Stomach (tissue), 4 donors: ENCODE measurements around the gene NAT9.

ENCODE experiments used
- CTCF ChIP-seq, 7 experiments: fragments of 450-650 bp in 4 of 7; fragments of 200-600 bp in 3 of 7; sonication (generic) in 3 of 7; IDR thresholded peaks; one replicate each; pipeline ENCODE4 v1.5.1; 2016 to 2019; ENCODE audit warnings: antibody characterized with exemption in 7 of 7, control low read depth in 2 of 7, mild to moderate bottlenecking in 1 of 7
- EP300 ChIP-seq: sonication (generic); formaldehyde crosslinking; IDR thresholded peaks from one replicate; pipeline ENCODE4 v1.6.1; 2017; ENCODE audit warnings: antibody characterized with exemption
- POLR2A ChIP-seq, 4 donors: fragments of 450-650 bp; IDR thresholded peaks; one replicate each; pipeline ENCODE4 v1.6.1; 2016; ENCODE audit warnings: antibody characterized with exemption in 4 of 4, control low read depth in 2 of 4, mild to moderate bottlenecking in 1 of 4, moderate library complexity in 1 of 4
- POLR2AphosphoS5 ChIP-seq, 3 donors: sonication (generic); formaldehyde crosslinking; IDR thresholded peaks; one replicate each; pipeline ENCODE4 v1.6.1; 2016; ENCODE audit warnings: antibody characterized with exemption in 3 of 3

DNA sequence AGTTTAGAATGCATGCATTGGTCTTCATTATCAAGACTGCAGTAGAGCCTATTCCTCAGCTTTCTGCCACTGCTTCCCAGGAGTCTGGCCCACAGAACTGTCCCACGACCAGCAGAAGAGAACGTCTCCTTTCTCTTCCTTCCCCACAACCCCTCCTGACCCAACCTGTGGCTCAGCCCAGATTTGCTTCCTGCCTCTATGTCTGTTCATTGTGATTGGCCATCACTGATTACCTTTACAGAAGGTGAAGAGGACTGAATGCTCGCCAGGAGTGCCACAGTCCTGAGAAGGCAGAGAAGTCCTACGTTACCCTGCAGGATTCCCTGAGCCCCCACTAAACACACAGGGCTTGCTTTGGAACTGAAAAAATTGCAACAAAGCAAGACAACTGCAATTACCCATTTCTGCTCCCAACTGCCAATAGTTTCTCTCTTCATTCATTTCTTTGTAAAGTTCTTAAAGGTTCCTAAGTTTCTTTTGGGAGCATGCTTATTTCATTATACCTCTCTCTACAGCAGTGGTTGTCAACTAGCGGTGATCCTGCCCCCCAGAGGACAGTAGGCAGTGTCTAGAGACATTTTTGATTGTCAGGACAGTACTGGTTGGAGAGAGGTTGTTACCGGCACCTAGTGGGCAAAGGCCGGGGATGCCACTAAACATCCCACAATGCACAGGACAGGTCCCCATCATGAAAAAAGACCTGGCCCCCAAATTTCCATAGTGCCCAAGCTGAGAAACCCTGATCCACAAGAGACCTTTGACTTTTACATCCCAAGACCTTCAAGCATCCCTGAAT is 4.5 kb upstream of the NAT9 start:
- TF ChIP-seq POLR2AphosphoS5 (IDR thresholded peaks at IDR 0.05) (no peak), CTCF (IDR thresholded peaks at IDR 0.05) (no peak), EP300 (no peak), POLR2A (IDR thresholded peaks at IDR 0.05) (no peak)
